PC-9 (cell line): ENCODE data around the gene USP4.

ENCODE experiments used
- EZH2 ChIP-seq: fragments of 200-600 bp; sonication (generic); IDR thresholded peaks from 2 replicates; pipeline ENCODE4 v1.8.0; 2017; ENCODE audit warnings: antibody characterized with exemption, low read depth
- TF ChIP-seq, protein P1 (sequence below): fragments of 200-600 bp; sonication (generic); conservative IDR thresholded peaks from 2 replicates; pipeline ENCODE4 v1.6.1; 2017; ENCODE audit warnings: mixed run types, antibody characterized with exemption, mild to moderate bottlenecking, moderate library complexity

DNA sequence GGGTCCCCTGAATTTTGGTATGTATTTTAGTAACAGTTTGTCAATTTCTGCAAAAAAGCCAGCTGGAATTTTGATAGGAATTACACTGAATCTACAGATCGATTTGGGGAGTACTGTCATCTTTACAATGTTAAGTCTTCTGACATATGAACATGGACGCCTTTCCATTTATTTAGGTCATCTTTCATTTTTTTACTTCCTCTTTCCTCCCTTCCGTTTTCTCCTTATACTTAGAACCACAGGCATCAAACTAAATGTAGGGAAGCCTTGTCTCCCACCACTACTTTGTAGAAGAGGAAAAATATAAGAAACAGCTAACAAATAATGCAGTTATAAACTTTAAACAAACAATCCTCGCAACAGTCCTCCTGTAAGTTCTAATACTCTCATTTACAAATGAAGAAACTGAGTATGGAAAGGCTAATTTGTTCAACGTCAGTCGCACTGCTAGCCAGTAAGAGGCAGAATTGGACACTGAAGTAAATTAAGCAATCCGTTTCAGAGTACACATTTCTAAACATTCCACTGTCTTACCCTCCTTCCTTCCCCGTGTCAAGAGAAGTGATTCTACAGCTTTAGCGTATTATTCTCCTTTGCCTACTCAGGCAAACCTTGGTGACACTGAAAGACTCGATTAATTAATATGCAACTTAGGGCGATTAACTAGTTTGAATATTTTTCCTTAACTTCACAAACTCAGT is 46.4 kb upstream of the USP4 start:
- TF ChIP-seq, protein P1, sequence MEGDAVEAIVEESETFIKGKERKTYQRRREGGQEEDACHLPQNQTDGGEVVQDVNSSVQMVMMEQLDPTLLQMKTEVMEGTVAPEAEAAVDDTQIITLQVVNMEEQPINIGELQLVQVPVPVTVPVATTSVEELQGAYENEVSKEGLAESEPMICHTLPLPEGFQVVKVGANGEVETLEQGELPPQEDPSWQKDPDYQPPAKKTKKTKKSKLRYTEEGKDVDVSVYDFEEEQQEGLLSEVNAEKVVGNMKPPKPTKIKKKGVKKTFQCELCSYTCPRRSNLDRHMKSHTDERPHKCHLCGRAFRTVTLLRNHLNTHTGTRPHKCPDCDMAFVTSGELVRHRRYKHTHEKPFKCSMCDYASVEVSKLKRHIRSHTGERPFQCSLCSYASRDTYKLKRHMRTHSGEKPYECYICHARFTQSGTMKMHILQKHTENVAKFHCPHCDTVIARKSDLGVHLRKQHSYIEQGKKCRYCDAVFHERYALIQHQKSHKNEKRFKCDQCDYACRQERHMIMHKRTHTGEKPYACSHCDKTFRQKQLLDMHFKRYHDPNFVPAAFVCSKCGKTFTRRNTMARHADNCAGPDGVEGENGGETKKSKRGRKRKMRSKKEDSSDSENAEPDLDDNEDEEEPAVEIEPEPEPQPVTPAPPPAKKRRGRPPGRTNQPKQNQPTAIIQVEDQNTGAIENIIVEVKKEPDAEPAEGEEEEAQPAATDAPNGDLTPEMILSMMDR = no peak
- TF ChIP-seq EZH2 = no peak
